H9 (cell line): Measurements from ENCODE around the gene ADCY4. TPM values are rescaled to one million over a fixed set of nuclear protein-coding genes. Genes with fewer than 3 reads are reported as not detected.

Experiments used
- DNase-seq: peaks from one replicate; pipeline ENCODE4 v3.0.0-alpha.2; 2017
- H2AFZ ChIP-seq: one replicate; pipeline ENCODE4 v1.6.1; 2013; ENCODE audit warnings: mild to moderate bottlenecking, low read length, control low read depth, moderate library complexity
- H2AK5ac ChIP-seq: 2 replicates; pipeline ENCODE4 v1.6.1; 2013; ENCODE audit warnings: low read length, control low read depth, mixed read lengths; ENCODE audit not compliant: insufficient read length
- H2BK120ac ChIP-seq: one replicate; pipeline ENCODE4 v1.6.1; 2013; ENCODE audit warnings: low read depth, mild to moderate bottlenecking, low read length, control low read depth, inconsistent platforms; ENCODE audit not compliant: poor library complexity, severe bottlenecking
- H2BK12ac ChIP-seq: 2 replicates; pipeline ENCODE4 v1.6.1; 2013; ENCODE audit warnings: low read length, control low read depth, mixed read lengths, low read depth; ENCODE audit not compliant: insufficient read length
- H2BK15ac ChIP-seq: 2 replicates; pipeline ENCODE4 v1.6.1; 2013; ENCODE audit warnings: low read depth, low read length, control low read depth
- H2BK20ac ChIP-seq: one replicate; pipeline ENCODE4 v1.6.1; 2013; ENCODE audit warnings: low read depth, mild to moderate bottlenecking, low read length, control low read depth, inconsistent platforms; ENCODE audit not compliant: poor library complexity, severe bottlenecking
- H2BK5ac ChIP-seq: 2 replicates; pipeline ENCODE4 v1.6.1; 2013; ENCODE audit warnings: low read length, control low read depth, mixed read lengths; ENCODE audit not compliant: insufficient read length
- H3K14ac ChIP-seq: 2 replicates; pipeline ENCODE4 v1.6.1; 2013; ENCODE audit warnings: low read length, control low read depth; ENCODE audit not compliant: insufficient read depth
- H3K18ac ChIP-seq: 2 replicates; pipeline ENCODE4 v1.6.1; 2013; ENCODE audit warnings: low read depth, mild to moderate bottlenecking, mixed read lengths, low read length, control low read depth; ENCODE audit not compliant: insufficient read length
- H3K23ac ChIP-seq: 2 replicates; pipeline ENCODE4 v1.6.1; 2013; ENCODE audit warnings: low read length, control low read depth, mixed read lengths, low read depth; ENCODE audit not compliant: insufficient read length
- H3K23me2 ChIP-seq: 2 replicates; pipeline ENCODE4 v1.6.1; 2013; ENCODE audit warnings: low read depth, mild to moderate bottlenecking, mixed read lengths, low read length, control low read depth; ENCODE audit not compliant: insufficient read length, poor library complexity, severe bottlenecking
- H3K27ac ChIP-seq: 2 replicates; pipeline ENCODE4 v1.5.1; 2013; ENCODE audit warnings: low read length, control low read depth, mixed read lengths, low read depth; ENCODE audit not compliant: insufficient read length
- H3K27me3 ChIP-seq: 2 replicates; pipeline ENCODE4 v1.6.1; 2013; ENCODE audit warnings: low read length, control low read depth, inconsistent platforms; ENCODE audit not compliant: insufficient read depth
- H3K4ac ChIP-seq: 2 replicates; pipeline ENCODE4 v1.6.1; 2013; ENCODE audit warnings: low read depth, mild to moderate bottlenecking, control low read depth, inconsistent platforms, low read length, moderate library complexity
- H3K4me1 ChIP-seq: 2 replicates; pipeline ENCODE4 v1.6.1; 2013; ENCODE audit warnings: low read length, control low read depth, inconsistent platforms; ENCODE audit not compliant: insufficient read depth
- H3K4me2 ChIP-seq: 2 replicates; pipeline ENCODE4 v1.6.1; 2013; ENCODE audit warnings: low read length, control low read depth, mixed read lengths; ENCODE audit not compliant: insufficient read length, insufficient read depth
- H3K56ac ChIP-seq: 2 replicates; pipeline ENCODE4 v1.6.1; 2013; ENCODE audit warnings: low read depth, mild to moderate bottlenecking, mixed read lengths, low read length, control low read depth; ENCODE audit not compliant: insufficient read length
- H3K79me1 ChIP-seq: 2 replicates; pipeline ENCODE4 v1.6.1; 2013; ENCODE audit warnings: low read depth, mild to moderate bottlenecking, moderate library complexity, low read length, control low read depth, inconsistent platforms; ENCODE audit not compliant: insufficient read depth, poor library complexity, severe bottlenecking
- H3K79me2 ChIP-seq: 2 replicates; pipeline ENCODE4 v1.6.1; 2013; ENCODE audit warnings: low read length, control low read depth, inconsistent platforms; ENCODE audit not compliant: insufficient read depth
- H3K9ac ChIP-seq: 2 replicates; pipeline ENCODE4 v1.6.1; 2013; ENCODE audit warnings: low read length, control low read depth, mixed read lengths; ENCODE audit not compliant: insufficient read length; ENCODE audit errors: extremely low read depth
- H3K9me3 ChIP-seq: one replicate; pipeline ENCODE4 v1.6.1; 2013; ENCODE audit warnings: low read depth, low read length, inconsistent platforms; ENCODE audit not compliant: control insufficient read depth
- H3T11ph ChIP-seq: one replicate; pipeline ENCODE4 v1.6.1; 2013; ENCODE audit warnings: mild to moderate bottlenecking, low read length, control low read depth, inconsistent platforms
- H4K20me1 ChIP-seq: one replicate; pipeline ENCODE4 v1.6.1; 2013; ENCODE audit not compliant: control insufficient read depth, insufficient read length, insufficient read depth
- H4K5ac ChIP-seq: 2 replicates; pipeline ENCODE4 v1.6.1; 2013; ENCODE audit warnings: low read depth, mild to moderate bottlenecking, mixed read lengths, low read length, control low read depth; ENCODE audit not compliant: insufficient read length
- H4K8ac ChIP-seq: replicated peaks from 2 replicates; pipeline ENCODE4 v1.6.1; 2013; ENCODE audit warnings: low read length, control low read depth, mixed read lengths, low read depth; ENCODE audit not compliant: insufficient read length
- H4K91ac ChIP-seq: 2 replicates; pipeline ENCODE4 v1.6.1; 2013; ENCODE audit warnings: low read depth, mild to moderate bottlenecking, moderate library complexity, mixed read lengths, low read length, control low read depth; ENCODE audit not compliant: insufficient read length
- H3K27ac Mint-ChIP-seq, 3 experiments: 2 replicates in 2 of 3; 3 replicates in 1 of 3; pipeline ENCODE4 v1.8.0; 2020 to 2021; ENCODE audit warnings: mixed read lengths in 3 of 3, mild to moderate bottlenecking in 1 of 3, moderate library complexity in 1 of 3
- H3K27me3 Mint-ChIP-seq: 2 replicates; pipeline ENCODE4 v1.8.0; 2021; ENCODE audit warnings: low read depth, mild to moderate bottlenecking, moderate library complexity, mixed read lengths
- H3K36me3 Mint-ChIP-seq, 3 experiments: 2 replicates in 2 of 3; 3 replicates in 1 of 3; pipeline ENCODE4 v1.8.0; 2020 to 2021; ENCODE audit warnings: low read depth in 3 of 3, mixed read lengths in 3 of 3; ENCODE audit not compliant: insufficient read depth in 1 of 3
- H3K4me1 Mint-ChIP-seq, 2 experiments: 2 replicates each; pipeline ENCODE4 v1.8.0; 2020; ENCODE audit warnings: mixed read lengths in 2 of 2
- H3K4me3 Mint-ChIP-seq, 2 experiments: 2 replicates in 1 of 2; 3 replicates in 1 of 2; pipeline ENCODE4 v1.8.0; 2020 to 2021; ENCODE audit warnings: mild to moderate bottlenecking in 2 of 2, mixed read lengths in 2 of 2, moderate library complexity in 1 of 2
- H3K9me3 Mint-ChIP-seq, 2 experiments: 2 replicates in 1 of 2; 3 replicates in 1 of 2; pipeline ENCODE4 v1.8.0; 2020; ENCODE audit warnings: mild to moderate bottlenecking in 2 of 2, mixed read lengths in 2 of 2, moderate library complexity in 1 of 2
- CTCF ChIP-seq: fragments of 200-600 bp; sonication (generic); conservative IDR thresholded peaks from 3 replicates; pipeline ENCODE4 v1.8.0; 2021; ENCODE audit warnings: antibody characterized with exemption, mild to moderate bottlenecking
- WGBS: extraction: QIAGEN DNeasy Blood & Tissue Kit; methylation state at CpG from one replicate; pipeline ENCODE4 v1.1.7; 2013; ENCODE audit warnings: missing lambda C conversion rate, low lambda C conversion rate, mixed read lengths; ENCODE audit not compliant: insufficient read length; ENCODE audit errors: extremely low coverage; 5-methylcytosine and 5-hydroxymethylcytosine counted together
- total RNA-seq: library from RNA; stranded (reverse); gene quantifications from 2 replicates; pipeline ENCODE4 v1.2.1, GENCODE V29; 2021

ADCY4 gene
- total RNA-seq, 1 experiment from 2014 or later, result 0.09 TPM

GRCh38 chr14:24378327-24378726, 43.5 kb upstream of the ADCY4 start:
- Histone ChIP-seq H3K9ac (no peak overlapping the region), H3K4me2 (no peak overlapping the region), H4K8ac (no peak overlapping the region), H3K27me3 (no peaks in the 10 kb centered on the region), H3K18ac (no peak overlapping the region), H3K79me2 (no peaks in the 10 kb centered on the region), H3K56ac (no peak overlapping the region), H3K23me2 (no peaks in the 10 kb centered on the region), H3K79me1 (no peaks in the 10 kb centered on the region), H2BK20ac (no peak overlapping the region), H2BK5ac (no peak overlapping the region), H4K20me1 (no peaks in the 10 kb centered on the region), H3K4me1 (peaks cover 3% of the 10 kb centered on the region), H3K4ac (no peak overlapping the region), H2AK5ac (no peak overlapping the region), H2BK120ac (no peak overlapping the region), H3K27ac (no peak overlapping the region), H4K5ac (no peak overlapping the region), H3K14ac (no peak overlapping the region), H2BK15ac (no peak overlapping the region), H3K23ac (no peak overlapping the region), H2AFZ (no peak overlapping the region), H3T11ph (no peak overlapping the region), H4K91ac (no peak overlapping the region), H3K9me3 (no peaks in the 10 kb centered on the region), H2BK12ac (no peak overlapping the region)
- WGBS, result no CpG with 5 or more reads among the region's 3 CpGs
- Mint-ChIP-seq H3K27me3 (no peaks in the 10 kb centered on the region; the same call in 1 of the 2 replicates), H3K9me3 (no peaks in the 10 kb centered on the region), H3K4me3 (no peak overlapping the region), H3K4me1 (peaks cover 37 to 46% of the 10 kb centered on the region in 2 experiments), H3K27ac (no peak overlapping the region), H3K36me3 (peaks cover 8 to 20% (median 10%) of the 10 kb centered on the region in 3 experiments)
- TF ChIP-seq CTCF, result no peak
- no peak for DNase-seq
